Measurements from ENCODE around the gene DOC2A. TPM values are rescaled to one million over a fixed set of nuclear protein-coding genes. Genes with fewer than 3 reads are reported as not detected.

DOC2A gene
- total RNA-seq, 4 donors from 2014 or later, result 7.2 to 28.8 (median 9.7) TPM

GRCh38 chr16:29986931-29987330, 23.9 kb downstream of the DOC2A start:
- TF ChIP-seq POLR2AphosphoS5 (IDR thresholded peaks at IDR 0.05), result no peak
- TF ChIP-seq CTCF (IDR thresholded peaks at IDR 0.05), result no peak
- TF ChIP-seq EP300 (IDR thresholded peaks at IDR 0.05; ENCODE audit: low read depth), result no peak
- TF ChIP-seq POLR2A (IDR thresholded peaks at IDR 0.05), result no peak
- peaks cover 0 to 60% (median 28%) of the 10 kb centered on the region in 4 donors for H3K36me3 ChIP-seq

GRCh38 chr16:29986231-29986630, 24.6 kb downstream of the DOC2A start:
- no peaks in the 10 kb centered on the region for H3K9me3 ChIP-seq
- TF ChIP-seq POLR2A (IDR thresholded peaks at IDR 0.05), result no peak
- no peak overlapping the region for H3K27ac ChIP-seq
- 95% methylated on average over 20 of the region's 20 CpGs; no CpG with 5 or more reads in 1 of the 2 donors for WGBS, 2 donors (ENCODE audit: low coverage in 1 of 2)
- no peak overlapping the region for H3K4me3 ChIP-seq
- peaks cover 0 to 67% (median 31%) of the 10 kb centered on the region in 4 donors for H3K36me3 ChIP-seq
- in situ Hi-C loops (cut with MboI; ENCODE audit: low pct_ligation_motif_present in 1 of 4, low pct_unique_long_range_greater_than_20kb in 1 of 4, low sequenced_read_pairs in 3 of 4), result no loop called here
- H3K4me1 ChIP-seq, result peaks cover 0 to 20% (median 6%) of the 10 kb centered on the region in 4 donors
- no peak for DNase-seq
- no peaks in the 10 kb centered on the region for H3K27me3 ChIP-seq
- intact Hi-C loops (cut with DNase I; ENCODE audit: low total_unique reads), result no loop called here

More at GRCh38 chr16:29986931-29987330, 23.9 kb downstream of the DOC2A start:
- intact Hi-C loops (cut with DNase I; ENCODE audit: low total_unique reads), result no loop called here
- Histone ChIP-seq H3K27ac (no peak overlapping the region), H3K27me3 (no peaks in the 10 kb centered on the region), H3K9me3 (no peaks in the 10 kb centered on the region), H3K4me3 (no peak overlapping the region), H3K4me1 (peaks cover 0 to 20% (median 6%) of the 10 kb centered on the region in 4 donors)
- no peak for DNase-seq
- 82% methylated on average over 5 of the region's 5 CpGs; no CpG with 5 or more reads in 1 of the 2 donors for WGBS, 2 donors (ENCODE audit: low coverage in 1 of 2)
- in situ Hi-C loops (cut with MboI; ENCODE audit: low pct_ligation_motif_present in 1 of 4, low pct_unique_long_range_greater_than_20kb in 1 of 4, low sequenced_read_pairs in 3 of 4), result no loop called here

GRCh38 chr16:29985271-29985811, 25.5 kb downstream of the DOC2A start:
- no peak overlapping the region for H3K4me3 ChIP-seq
- H3K4me1 ChIP-seq, result peaks cover 0 to 14% (median 6%) of the 10 kb centered on the region in 4 donors
- no peaks in the 10 kb centered on the region for H3K27me3 ChIP-seq
- H3K9me3 ChIP-seq, result no peaks in the 10 kb centered on the region
- H3K27ac ChIP-seq, result no peak overlapping the region
- DNase-seq, result no peak
- TF ChIP-seq CTCF (IDR thresholded peaks at IDR 0.05) (no peak), POLR2A (IDR thresholded peaks at IDR 0.05) (no peak), EP300 (IDR thresholded peaks at IDR 0.05; ENCODE audit: low read depth) (no peak)
- intact Hi-C loops (cut with DNase I; ENCODE audit: low total_unique reads), result no loop called here
- 96% methylated on average over 28 of the region's 28 CpGs; no CpG with 5 or more reads in 1 of the 2 donors for WGBS, 2 donors (ENCODE audit: low coverage in 1 of 2)
- in situ Hi-C loops (cut with MboI; ENCODE audit: low pct_ligation_motif_present in 1 of 4, low pct_unique_long_range_greater_than_20kb in 1 of 4, low sequenced_read_pairs in 3 of 4), result no loop called here
- peaks cover 0 to 71% (median 34%) of the 10 kb centered on the region in 4 donors for H3K36me3 ChIP-seq

- Histone ChIP-seq H3K4me1 (peaks cover 0 to 8% (median 2%) of the 10 kb centered on the region in 4 donors), H3K27me3 (no peaks in the 10 kb centered on the region), H3K27ac (no peak overlapping the region), H3K9me3 (no peaks in the 10 kb centered on the region), H3K36me3 (peaks cover 0 to 76% (median 36%) of the 10 kb centered on the region in 4 donors), H3K4me3 (no peak overlapping the region)
- DNase-seq, result no peak
- in situ Hi-C loops (cut with MboI; ENCODE audit: low pct_ligation_motif_present in 1 of 4, low pct_unique_long_range_greater_than_20kb in 1 of 4, low sequenced_read_pairs in 3 of 4), result no loop called here
- intact Hi-C loops (cut with DNase I; ENCODE audit: low total_unique reads), result no loop called here
- 80 to 90% methylated on average over 1 to 5 of the region's 5 CpGs for WGBS, 2 donors (ENCODE audit: low coverage in 1 of 2)
- TF ChIP-seq CTCF (IDR thresholded peaks at IDR 0.05) (no peak), POLR2AphosphoS5 (IDR thresholded peaks at IDR 0.05) (no peak), EP300 (IDR thresholded peaks at IDR 0.05; ENCODE audit: low read depth) (no peak), POLR2A (IDR thresholded peaks at IDR 0.05) (no peak)
Measured at GRCh38 chr16:29984764-29985147, 26.1 kb downstream of the DOC2A start.
